Panc1 (cell line): Measurements from ENCODE around the gene GPR18. TPM values are rescaled to one million over a fixed set of nuclear protein-coding genes. Genes with fewer than 3 reads are reported as not detected.

Experiments
- ATAC-seq: fragments of 200-7000 bp; cut with Tn5 transposase; 2 replicates; pipeline ENCODE4 v1.9.1; 2020; ENCODE audit warnings: mild to moderate bottlenecking, moderate library complexity
- BruUV-seq: library from RNA; stranded (reverse); fragments of 400-500 nt; replicated peaks from 2 replicates; lab custom pipeline; 2021; lab: Mats Ljungman, UMichigan
- CTCF ChIA-PET: fragments of 300-600 bp; sonication (Branson Sonifier 250); formaldehyde crosslinking; loops from one replicate; lab custom pipeline; 2022; ENCODE audit warnings: antibody characterized with exemption; lab: Charles Lee
- POLR2A ChIA-PET: fragments of 300-600 bp; sonication (Branson Sonifier 250); formaldehyde crosslinking; loops from one replicate; lab custom pipeline; 2022; ENCODE audit warnings: antibody characterized with exemption; lab: Charles Lee
- DNase-seq: peaks from one replicate; pipeline ENCODE4 v3.0.0-alpha.2; 2010; ENCODE audit warnings: low read depth, low spot score
- H3K27ac ChIP-seq: 2 replicates; pipeline ENCODE4 v1.5.1; 2011; ENCODE audit warnings: mild to moderate bottlenecking, low read length, inconsistent platforms
- H3K27me3 ChIP-seq: fragments of 200-500 bp; sonication (Bioruptor generic); 2 replicates; pipeline ENCODE4 v1.6.0; 2014; ENCODE audit warnings: low read length, inconsistent platforms; ENCODE audit not compliant: control insufficient read depth, insufficient read depth
- H3K36me3 ChIP-seq: fragments of 200-500 bp; sonication (Bioruptor generic); 2 replicates; pipeline ENCODE4 v1.5.1; 2014; ENCODE audit warnings: inconsistent platforms, mild to moderate bottlenecking, low read length, moderate library complexity; ENCODE audit not compliant: control insufficient read depth, insufficient read depth
- H3K4me1 ChIP-seq: 2 replicates; pipeline ENCODE4 v1.5.1; 2011; ENCODE audit warnings: inconsistent platforms, mild to moderate bottlenecking, low read length, moderate library complexity; ENCODE audit not compliant: control insufficient read depth, insufficient read depth
- H3K4me3 ChIP-seq, 2 experiments: 2 replicates each; pipeline ENCODE4 v1.5.1; 2011 to 2012; ENCODE audit warnings: low read depth in 2 of 2, low read length in 2 of 2, mild to moderate bottlenecking in 2 of 2, inconsistent platforms in 1 of 2, moderate library complexity in 1 of 2
- H3K9me3 ChIP-seq: fragments of 200-500 bp; sonication (Bioruptor generic); 2 replicates; pipeline ENCODE4 v1.5.1; 2014; ENCODE audit warnings: low read depth, mild to moderate bottlenecking, inconsistent platforms, low read length, moderate library complexity; ENCODE audit not compliant: control insufficient read depth, insufficient read depth
- POLR2AphosphoS5 ChIP-seq: IDR thresholded peaks from 2 replicates; pipeline ENCODE4 v1.6.1; 2012; ENCODE audit warnings: mild to moderate bottlenecking, low read depth, low read length, moderate library complexity
- SIN3A ChIP-seq: IDR thresholded peaks from 2 replicates; pipeline ENCODE4 v1.6.1; 2012; ENCODE audit warnings: low read depth, mild to moderate bottlenecking, low read length, moderate library complexity, borderline replicate concordance; ENCODE audit not compliant: insufficient read depth
- TCF7L2 ChIP-seq: IDR thresholded peaks from 2 replicates; pipeline ENCODE4 v1.6.1; 2011; ENCODE audit warnings: mild to moderate bottlenecking, low read depth, low read length, inconsistent platforms
- in situ Hi-C: cut with HindIII; loops from 2 replicates; pipeline ENCODE4 v1.10.0; 2016; ENCODE audit warnings: low sequenced_read_pairs, low pct_unique_long_range_greater_than_20kb
- intact Hi-C: fragments of 100-400 bp; cut with micrococcal nuclease; formaldehyde crosslinking; loops from one replicate; pipeline ENCODE4 v1.10.0; 2022; ENCODE audit not compliant: unreplicated experiment
- total RNA-seq: library from RNA; stranded (reverse); gene quantifications from one replicate; pipeline ENCODE4 v1.2.1, GENCODE V29; 2021; ENCODE audit not compliant: unreplicated experiment
- TF ChIP-seq, protein P1 (sequence below), 2 experiments: IDR thresholded peaks; 2 replicates each; pipeline ENCODE4 v1.6.1; 2011 to 2012; ENCODE audit warnings: low read depth in 2 of 2, control low read depth in 1 of 2, low read length in 1 of 2, mild to moderate bottlenecking in 1 of 2, moderate library complexity in 1 of 2; ENCODE audit not compliant: insufficient read depth in 1 of 2
- TF ChIP-seq, protein P2 (sequence below): fragments of 450-650 bp; IDR thresholded peaks from 2 replicates; pipeline ENCODE4 v1.5.1; 2017; ENCODE audit warnings: mild to moderate bottlenecking

The GPR18 gene
- total RNA-seq, 1 experiment from 2014 or later, result not detected

DNA sequence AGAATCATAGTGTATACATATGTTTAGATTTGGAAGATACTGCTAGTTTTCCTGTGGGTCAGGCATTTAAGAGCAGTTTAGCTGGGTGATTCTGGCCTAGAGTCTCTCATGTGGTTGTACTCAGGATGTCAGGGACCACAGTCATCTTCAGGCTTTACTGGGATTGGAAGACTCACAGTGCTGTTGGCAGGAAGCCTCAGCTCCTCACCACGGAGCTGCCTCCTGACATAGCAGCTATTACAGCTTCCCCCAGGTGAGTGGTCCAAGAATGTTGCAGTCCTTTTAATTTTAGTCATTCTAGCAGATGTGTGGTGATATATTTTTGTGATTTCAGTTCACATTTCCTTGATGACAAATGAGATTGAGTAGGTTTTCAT lies 16.9 kb upstream of the GPR18 start:
- DNase-seq, result no peak
- no peaks in the 10 kb centered on the region for H3K36me3 ChIP-seq
- POLR2A ChIA-PET, result interaction anchor here (0.6 kb wide), 1 partner anchor 12 kb away, joined by 3 read pairs; no protein-coding TSS in a partner anchor
- CTCF ChIA-PET, result no interaction called here
- no peak for TF ChIP-seq POLR2AphosphoS5
- TF ChIP-seq, protein P1, sequence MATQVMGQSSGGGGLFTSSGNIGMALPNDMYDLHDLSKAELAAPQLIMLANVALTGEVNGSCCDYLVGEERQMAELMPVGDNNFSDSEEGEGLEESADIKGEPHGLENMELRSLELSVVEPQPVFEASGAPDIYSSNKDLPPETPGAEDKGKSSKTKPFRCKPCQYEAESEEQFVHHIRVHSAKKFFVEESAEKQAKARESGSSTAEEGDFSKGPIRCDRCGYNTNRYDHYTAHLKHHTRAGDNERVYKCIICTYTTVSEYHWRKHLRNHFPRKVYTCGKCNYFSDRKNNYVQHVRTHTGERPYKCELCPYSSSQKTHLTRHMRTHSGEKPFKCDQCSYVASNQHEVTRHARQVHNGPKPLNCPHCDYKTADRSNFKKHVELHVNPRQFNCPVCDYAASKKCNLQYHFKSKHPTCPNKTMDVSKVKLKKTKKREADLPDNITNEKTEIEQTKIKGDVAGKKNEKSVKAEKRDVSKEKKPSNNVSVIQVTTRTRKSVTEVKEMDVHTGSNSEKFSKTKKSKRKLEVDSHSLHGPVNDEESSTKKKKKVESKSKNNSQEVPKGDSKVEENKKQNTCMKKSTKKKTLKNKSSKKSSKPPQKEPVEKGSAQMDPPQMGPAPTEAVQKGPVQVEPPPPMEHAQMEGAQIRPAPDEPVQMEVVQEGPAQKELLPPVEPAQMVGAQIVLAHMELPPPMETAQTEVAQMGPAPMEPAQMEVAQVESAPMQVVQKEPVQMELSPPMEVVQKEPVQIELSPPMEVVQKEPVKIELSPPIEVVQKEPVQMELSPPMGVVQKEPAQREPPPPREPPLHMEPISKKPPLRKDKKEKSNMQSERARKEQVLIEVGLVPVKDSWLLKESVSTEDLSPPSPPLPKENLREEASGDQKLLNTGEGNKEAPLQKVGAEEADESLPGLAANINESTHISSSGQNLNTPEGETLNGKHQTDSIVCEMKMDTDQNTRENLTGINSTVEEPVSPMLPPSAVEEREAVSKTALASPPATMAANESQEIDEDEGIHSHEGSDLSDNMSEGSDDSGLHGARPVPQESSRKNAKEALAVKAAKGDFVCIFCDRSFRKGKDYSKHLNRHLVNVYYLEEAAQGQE (IDR thresholded peaks at IDR 0.05; ENCODE audit: insufficient read depth in 1 of 2, low read depth in 2 of 2, low read length in 1 of 2), result no peak
- TF ChIP-seq TCF7L2, result no peak
- no peak for TF ChIP-seq SIN3A
- TF ChIP-seq, protein P2, sequence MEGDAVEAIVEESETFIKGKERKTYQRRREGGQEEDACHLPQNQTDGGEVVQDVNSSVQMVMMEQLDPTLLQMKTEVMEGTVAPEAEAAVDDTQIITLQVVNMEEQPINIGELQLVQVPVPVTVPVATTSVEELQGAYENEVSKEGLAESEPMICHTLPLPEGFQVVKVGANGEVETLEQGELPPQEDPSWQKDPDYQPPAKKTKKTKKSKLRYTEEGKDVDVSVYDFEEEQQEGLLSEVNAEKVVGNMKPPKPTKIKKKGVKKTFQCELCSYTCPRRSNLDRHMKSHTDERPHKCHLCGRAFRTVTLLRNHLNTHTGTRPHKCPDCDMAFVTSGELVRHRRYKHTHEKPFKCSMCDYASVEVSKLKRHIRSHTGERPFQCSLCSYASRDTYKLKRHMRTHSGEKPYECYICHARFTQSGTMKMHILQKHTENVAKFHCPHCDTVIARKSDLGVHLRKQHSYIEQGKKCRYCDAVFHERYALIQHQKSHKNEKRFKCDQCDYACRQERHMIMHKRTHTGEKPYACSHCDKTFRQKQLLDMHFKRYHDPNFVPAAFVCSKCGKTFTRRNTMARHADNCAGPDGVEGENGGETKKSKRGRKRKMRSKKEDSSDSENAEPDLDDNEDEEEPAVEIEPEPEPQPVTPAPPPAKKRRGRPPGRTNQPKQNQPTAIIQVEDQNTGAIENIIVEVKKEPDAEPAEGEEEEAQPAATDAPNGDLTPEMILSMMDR, result no peak
- no peaks in the 10 kb centered on the region for H3K4me1 ChIP-seq
- BruUV-seq, result no TSS peak
- no peak overlapping the region for H3K4me3 ChIP-seq
- no peak overlapping the region for H3K27ac ChIP-seq
- H3K27me3 ChIP-seq, result no peaks in the 10 kb centered on the region
- no peak for ATAC-seq
- intact Hi-C loops, result no loop called here
- no peaks in the 10 kb centered on the region for H3K9me3 ChIP-seq
- in situ Hi-C loops, result no loop called here

DNA sequence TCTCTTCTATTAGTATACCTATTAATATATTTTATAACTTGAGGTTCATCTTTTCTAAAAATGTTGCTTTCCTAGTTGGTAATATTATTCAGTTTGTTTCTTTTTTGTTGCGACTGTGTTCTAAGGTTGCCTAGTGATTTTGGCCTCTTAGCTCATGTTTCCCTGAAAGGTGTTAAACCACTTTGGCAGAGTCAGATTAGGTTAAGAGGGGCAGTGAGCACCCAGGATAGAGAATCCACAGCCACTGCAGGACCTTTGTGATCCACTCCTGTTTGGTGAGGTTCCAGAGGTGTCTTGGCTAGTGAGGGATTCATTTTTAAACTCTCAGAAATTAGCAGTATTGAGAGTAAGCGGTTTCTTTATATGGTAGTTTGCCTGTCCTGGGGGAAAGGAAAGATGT lies 14.9 kb upstream of the GPR18 start:
- CTCF ChIA-PET, result no interaction called here
- no peak for DNase-seq
- in situ Hi-C loops (no loop called here), intact Hi-C loops (no loop called here)
- no TSS peak for BruUV-seq
- Histone ChIP-seq H3K36me3 (no peaks in the 10 kb centered on the region), H3K9me3 (no peaks in the 10 kb centered on the region), H3K4me3 (no peak overlapping the region), H3K4me1 (no peaks in the 10 kb centered on the region), H3K27ac (no peak overlapping the region), H3K27me3 (no peaks in the 10 kb centered on the region)
- ATAC-seq, result no peak
- TF ChIP-seq TCF7L2, result no peak
- no peak for TF ChIP-seq SIN3A
- TF ChIP-seq, protein P1 (IDR thresholded peaks at IDR 0.05; ENCODE audit: insufficient read depth in 1 of 2, low read depth in 2 of 2, low read length in 1 of 2), result no peak
- no peak for TF ChIP-seq POLR2AphosphoS5
- TF ChIP-seq, protein P2, result no peak
- POLR2A ChIA-PET, result no interaction called here
